Amygdala (tissue), 56 donors: Measurements from ENCODE around the gene DGKQ.
"Not testable (repeated sequence)": the region's sequence is repeated elsewhere in the genome, so short reads cannot be mapped to it uniquely, and the experiment has no call there.

Source experiments
- DNase-seq, 56 donors: peaks; one replicate each; lab custom pipeline; 2025; lab: John Stamatoyannopoulos, UW

DGKQ gene

GRCh38 chr4:931194-931959 is 42.0 kb downstream of the DGKQ start:
- DNase-seq = no peak

GRCh38 chr4:930827-931193 is 42.6 kb downstream of the DGKQ start:
- DNase-seq = no peak

- peak in 1 of 56 donors; percentile 28 for DNase-seq
Observed at GRCh38 chr4:930028-930551, 43.3 kb downstream of the DGKQ start.

- no peak for DNase-seq
Observed at GRCh38 chr4:929096-929765, 44.1 kb downstream of the DGKQ start.

- DNase-seq = not testable (repeated sequence)
Observed at GRCh38 chr4:927566-927965, 45.8 kb downstream of the DGKQ start.

- no peak for DNase-seq
Observed at GRCh38 chr4:926538-926937, 46.8 kb downstream of the DGKQ start.

- no peak for DNase-seq
Observed at GRCh38 chr4:925771-926500, 47.4 kb downstream of the DGKQ start.

GRCh38 chr4:925171-925570 is 48.2 kb downstream of the DGKQ start:
- DNase-seq = no peak

- no peak for DNase-seq
Observed at GRCh38 chr4:924107-925096, 49.0 kb downstream of the DGKQ start.

- no peak for DNase-seq
Observed at GRCh38 chr4:921830-922331, 51.5 kb downstream of the DGKQ start.

GRCh38 chr4:919004-919680 is 54.2 kb downstream of the DGKQ start:
- not testable (repeated sequence) for DNase-seq

GRCh38 chr4:918591-918990 is 54.8 kb downstream of the DGKQ start:
- not testable (repeated sequence) for DNase-seq

- DNase-seq = no peak
Observed at GRCh38 chr4:917992-918391, 55.4 kb downstream of the DGKQ start.

GRCh38 chr4:917466-917865 is 55.9 kb downstream of the DGKQ start:
- no peak for DNase-seq

GRCh38 chr4:915595-915994 is 57.8 kb downstream of the DGKQ start:
- peak in 2 of 56 donors; percentile 10 to 18 for DNase-seq

GRCh38 chr4:915041-915474 is 58.3 kb downstream of the DGKQ start:
- peak in 3 of 56 donors; percentile 14 to 25 (median 25) for DNase-seq

GRCh38 chr4:914531-914930 is 58.8 kb downstream of the DGKQ start:
- DNase-seq = no peak

- no peak for DNase-seq
Observed at GRCh38 chr4:913280-913618, 60.1 kb downstream of the DGKQ start.
